Measurements from ENCODE around the gene HLF. TPM values are rescaled to one million over a fixed set of nuclear protein-coding genes. Genes with fewer than 3 reads are reported as not detected.

Gene HLF
- total and polyA plus RNA-seq, 2 experiments from 2014 or later: 0.28 TPM; not detected in 1

DNA sequence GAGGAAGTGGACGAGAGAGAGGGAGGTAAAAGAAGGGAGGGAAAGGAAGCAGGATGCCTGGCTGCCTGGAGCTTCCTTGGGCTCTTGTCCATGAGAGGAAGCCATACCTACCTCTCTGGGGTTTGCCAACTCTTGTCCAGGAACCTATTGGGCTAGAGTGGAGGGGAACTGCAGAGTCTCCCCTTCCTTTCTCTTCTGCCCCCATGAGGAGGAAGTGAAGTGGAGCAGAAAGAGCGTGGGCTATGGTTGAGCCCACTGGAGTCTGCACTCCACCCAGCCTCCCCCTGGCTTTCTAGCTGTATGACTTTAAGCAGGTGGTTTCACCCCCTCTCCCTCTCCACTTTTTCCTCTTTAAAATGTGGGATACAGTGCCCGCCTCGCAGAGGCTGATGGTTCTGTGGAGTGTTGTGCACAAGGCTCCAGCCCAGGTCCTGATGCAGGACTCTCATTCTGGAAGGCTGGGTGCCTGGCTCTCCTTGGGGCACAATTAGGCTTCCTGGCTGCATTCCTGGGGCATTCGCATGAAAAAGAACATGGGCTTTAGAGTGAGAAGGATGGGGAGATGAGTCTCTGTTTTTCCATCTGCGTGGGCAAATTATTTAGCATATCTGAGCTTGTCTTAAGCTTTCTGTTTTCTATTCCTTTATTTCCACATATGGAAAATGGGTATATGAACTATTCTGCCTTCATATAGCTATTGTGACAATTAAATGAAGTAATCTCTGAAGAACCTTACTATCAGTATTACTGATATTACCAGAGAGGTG lies 40.7 kb downstream of the HLF start:
- Mint-ChIP-seq H3K4me3 (no peak overlapping the region), H3K27ac (no peak overlapping the region), H3K9me3 (no peaks in the 10 kb centered on the region; the same call in 1 of the 3 replicates), H3K36me3 (ENCODE audit: low read depth) (no peaks in the 10 kb centered on the region), H3K4me1 (peaks cover 20% of the 10 kb centered on the region), H3K27me3 (ENCODE audit: insufficient read depth, low read depth, poor library complexity) (no peaks in the 10 kb centered on the region)
- Histone ChIP-seq H3K27me3 (ENCODE audit: insufficient read depth) (no peaks in the 10 kb centered on the region), H3K79me2 (replicated peaks; ENCODE audit: insufficient read depth) (no peaks in the 10 kb centered on the region), H3K27ac (ENCODE audit: low read depth) (no peak overlapping the region), H3K4me2 (no peak overlapping the region), H4K20me1 (replicated peaks; ENCODE audit: insufficient read depth) (no peaks in the 10 kb centered on the region), H2AFZ (peak overlapping the region; percentile 79), H3F3A (replicated peaks; ENCODE audit: low read depth) (no peaks in the 10 kb centered on the region), H3K4me3 (no peak overlapping the region), H3K9me2 (ENCODE audit: insufficient read depth) (peaks cover 9% of the 10 kb centered on the region), H3K4me1 (ENCODE audit: insufficient read depth) (no peaks in the 10 kb centered on the region; the same call in 1 of the 2 replicates), H3K36me3 (ENCODE audit: insufficient read depth) (no peaks in the 10 kb centered on the region)
- DNase-seq (ENCODE audit: low spot score) (peak; percentile 29), ATAC-seq (peak; percentile 53)
- TF ChIP-seq CTCF (conservative IDR thresholded peaks at IDR 0.05; ENCODE audit: low read depth in 2 of 2) (no peak), STAT1 (IDR thresholded peaks at IDR 0.05; ENCODE audit: unreplicated experiment) (no peak), ETS1 (IDR thresholded peaks at IDR 0.05) (no peak), POLR2AphosphoS5 (IDR thresholded peaks at IDR 0.05; ENCODE audit: low read depth) (no peak), JUNB (IDR thresholded peaks at IDR 0.05; ENCODE audit: unreplicated experiment) (no peak), ZNF114 (CRISPR knock-in tag; IDR thresholded peaks at IDR 0.05) (no peak), EZH2phosphoT487 (IDR thresholded peaks at IDR 0.05; ENCODE audit: unreplicated experiment) (no peak), NANOG (IDR thresholded peaks at IDR 0.05; ENCODE audit: borderline replicate concordance) (no peak), CREB1 (CRISPR knock-in tag; IDR thresholded peaks at IDR 0.05; ENCODE audit: low read depth) (no peak), EZH2 (IDR thresholded peaks at IDR 0.05; ENCODE audit: low read depth, unreplicated experiment) (no peak), ZNF331 (CRISPR knock-in tag; IDR thresholded peaks at IDR 0.05; ENCODE audit: low read depth) (no peak)
- TF ChIP-seq, protein P1, sequence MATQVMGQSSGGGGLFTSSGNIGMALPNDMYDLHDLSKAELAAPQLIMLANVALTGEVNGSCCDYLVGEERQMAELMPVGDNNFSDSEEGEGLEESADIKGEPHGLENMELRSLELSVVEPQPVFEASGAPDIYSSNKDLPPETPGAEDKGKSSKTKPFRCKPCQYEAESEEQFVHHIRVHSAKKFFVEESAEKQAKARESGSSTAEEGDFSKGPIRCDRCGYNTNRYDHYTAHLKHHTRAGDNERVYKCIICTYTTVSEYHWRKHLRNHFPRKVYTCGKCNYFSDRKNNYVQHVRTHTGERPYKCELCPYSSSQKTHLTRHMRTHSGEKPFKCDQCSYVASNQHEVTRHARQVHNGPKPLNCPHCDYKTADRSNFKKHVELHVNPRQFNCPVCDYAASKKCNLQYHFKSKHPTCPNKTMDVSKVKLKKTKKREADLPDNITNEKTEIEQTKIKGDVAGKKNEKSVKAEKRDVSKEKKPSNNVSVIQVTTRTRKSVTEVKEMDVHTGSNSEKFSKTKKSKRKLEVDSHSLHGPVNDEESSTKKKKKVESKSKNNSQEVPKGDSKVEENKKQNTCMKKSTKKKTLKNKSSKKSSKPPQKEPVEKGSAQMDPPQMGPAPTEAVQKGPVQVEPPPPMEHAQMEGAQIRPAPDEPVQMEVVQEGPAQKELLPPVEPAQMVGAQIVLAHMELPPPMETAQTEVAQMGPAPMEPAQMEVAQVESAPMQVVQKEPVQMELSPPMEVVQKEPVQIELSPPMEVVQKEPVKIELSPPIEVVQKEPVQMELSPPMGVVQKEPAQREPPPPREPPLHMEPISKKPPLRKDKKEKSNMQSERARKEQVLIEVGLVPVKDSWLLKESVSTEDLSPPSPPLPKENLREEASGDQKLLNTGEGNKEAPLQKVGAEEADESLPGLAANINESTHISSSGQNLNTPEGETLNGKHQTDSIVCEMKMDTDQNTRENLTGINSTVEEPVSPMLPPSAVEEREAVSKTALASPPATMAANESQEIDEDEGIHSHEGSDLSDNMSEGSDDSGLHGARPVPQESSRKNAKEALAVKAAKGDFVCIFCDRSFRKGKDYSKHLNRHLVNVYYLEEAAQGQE (IDR thresholded peaks at IDR 0.05; ENCODE audit: unreplicated experiment): no peak
- TF ChIP-seq, protein P2, sequence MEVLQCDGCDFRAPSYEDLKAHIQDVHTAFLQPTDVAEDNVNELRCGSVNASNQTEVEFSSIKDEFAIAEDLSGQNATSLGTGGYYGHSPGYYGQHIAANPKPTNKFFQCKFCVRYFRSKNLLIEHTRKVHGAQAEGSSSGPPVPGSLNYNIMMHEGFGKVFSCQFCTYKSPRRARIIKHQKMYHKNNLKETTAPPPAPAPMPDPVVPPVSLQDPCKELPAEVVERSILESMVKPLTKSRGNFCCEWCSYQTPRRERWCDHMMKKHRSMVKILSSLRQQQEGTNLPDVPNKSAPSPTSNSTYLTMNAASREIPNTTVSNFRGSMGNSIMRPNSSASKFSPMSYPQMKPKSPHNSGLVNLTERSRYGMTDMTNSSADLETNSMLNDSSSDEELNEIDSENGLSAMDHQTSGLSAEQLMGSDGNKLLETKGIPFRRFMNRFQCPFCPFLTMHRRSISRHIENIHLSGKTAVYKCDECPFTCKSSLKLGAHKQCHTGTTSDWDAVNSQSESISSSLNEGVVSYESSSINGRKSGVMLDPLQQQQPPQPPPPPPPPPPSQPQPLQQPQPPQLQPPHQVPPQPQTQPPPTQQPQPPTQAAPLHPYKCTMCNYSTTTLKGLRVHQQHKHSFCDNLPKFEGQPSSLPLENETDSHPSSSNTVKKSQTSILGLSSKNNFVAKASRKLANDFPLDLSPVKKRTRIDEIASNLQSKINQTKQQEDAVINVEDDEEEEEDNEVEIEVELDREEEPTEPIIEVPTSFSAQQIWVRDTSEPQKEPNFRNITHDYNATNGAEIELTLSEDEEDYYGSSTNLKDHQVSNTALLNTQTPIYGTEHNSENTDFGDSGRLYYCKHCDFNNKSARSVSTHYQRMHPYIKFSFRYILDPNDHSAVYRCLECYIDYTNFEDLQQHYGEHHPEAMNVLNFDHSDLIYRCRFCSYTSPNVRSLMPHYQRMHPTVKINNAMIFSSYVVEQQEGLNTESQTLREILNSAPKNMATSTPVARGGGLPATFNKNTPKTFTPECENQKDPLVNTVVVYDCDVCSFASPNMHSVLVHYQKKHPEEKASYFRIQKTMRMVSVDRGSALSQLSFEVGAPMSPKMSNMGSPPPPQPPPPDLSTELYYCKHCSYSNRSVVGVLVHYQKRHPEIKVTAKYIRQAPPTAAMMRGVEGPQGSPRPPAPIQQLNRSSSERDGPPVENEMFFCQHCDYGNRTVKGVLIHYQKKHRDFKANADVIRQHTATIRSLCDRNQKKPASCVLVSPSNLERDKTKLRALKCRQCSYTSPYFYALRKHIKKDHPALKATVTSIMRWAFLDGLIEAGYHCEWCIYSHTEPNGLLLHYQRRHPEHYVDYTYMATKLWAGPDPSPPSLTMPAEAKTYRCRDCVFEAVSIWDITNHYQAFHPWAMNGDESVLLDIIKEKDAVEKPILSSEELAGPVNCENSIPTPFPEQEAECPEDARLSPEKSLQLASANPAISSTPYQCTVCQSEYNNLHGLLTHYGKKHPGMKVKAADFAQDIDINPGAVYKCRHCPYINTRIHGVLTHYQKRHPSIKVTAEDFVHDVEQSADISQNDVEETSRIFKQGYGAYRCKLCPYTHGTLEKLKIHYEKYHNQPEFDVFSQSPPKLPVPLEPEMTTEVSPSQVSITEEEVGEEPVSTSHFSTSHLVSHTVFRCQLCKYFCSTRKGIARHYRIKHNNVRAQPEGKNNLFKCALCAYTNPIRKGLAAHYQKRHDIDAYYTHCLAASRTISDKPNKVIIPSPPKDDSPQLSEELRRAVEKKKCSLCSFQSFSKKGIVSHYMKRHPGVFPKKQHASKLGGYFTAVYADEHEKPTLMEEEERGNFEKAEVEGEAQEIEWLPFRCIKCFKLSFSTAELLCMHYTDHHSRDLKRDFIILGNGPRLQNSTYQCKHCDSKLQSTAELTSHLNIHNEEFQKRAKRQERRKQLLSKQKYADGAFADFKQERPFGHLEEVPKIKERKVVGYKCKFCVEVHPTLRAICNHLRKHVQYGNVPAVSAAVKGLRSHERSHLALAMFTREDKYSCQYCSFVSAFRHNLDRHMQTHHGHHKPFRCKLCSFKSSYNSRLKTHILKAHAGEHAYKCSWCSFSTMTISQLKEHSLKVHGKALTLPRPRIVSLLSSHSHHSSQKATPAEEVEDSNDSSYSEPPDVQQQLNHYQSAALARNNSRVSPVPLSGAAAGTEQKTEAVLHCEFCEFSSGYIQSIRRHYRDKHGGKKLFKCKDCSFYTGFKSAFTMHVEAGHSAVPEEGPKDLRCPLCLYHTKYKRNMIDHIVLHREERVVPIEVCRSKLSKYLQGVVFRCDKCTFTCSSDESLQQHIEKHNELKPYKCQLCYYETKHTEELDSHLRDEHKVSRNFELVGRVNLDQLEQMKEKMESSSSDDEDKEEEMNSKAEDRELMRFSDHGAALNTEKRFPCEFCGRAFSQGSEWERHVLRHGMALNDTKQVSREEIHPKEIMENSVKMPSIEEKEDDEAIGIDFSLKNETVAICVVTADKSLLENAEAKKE (CRISPR knock-in tag; IDR thresholded peaks at IDR 0.05): no peak

Data from GM23338 (cell line).